Stimulated activated CD8-positive, alpha-beta memory T cell treated with anti-CD3 and anti-CD28 coated beads, Interleukin-15, amount 100 ng/mL, for 4 hours (primary cell): Measurements from ENCODE around the gene ZBTB46.
"Not testable (repeated sequence)": the region's sequence is repeated elsewhere in the genome, so short reads cannot be mapped to it uniquely, and the experiment has no call there.

Experiments
- DNase-seq, 2 donors: peaks; one replicate each; pipeline ENCODE4 v3.0.0-alpha.2; 2020; ENCODE audit warnings: low read depth in 2 of 2

ZBTB46 gene

GRCh38 chr20:63858393-63859165 is 27.5 kb upstream of the ZBTB46 start:
- no peak for DNase-seq

- no peak for DNase-seq
Measured at GRCh38 chr20:63857764-63858392, 26.8 kb upstream of the ZBTB46 start.

DNA sequence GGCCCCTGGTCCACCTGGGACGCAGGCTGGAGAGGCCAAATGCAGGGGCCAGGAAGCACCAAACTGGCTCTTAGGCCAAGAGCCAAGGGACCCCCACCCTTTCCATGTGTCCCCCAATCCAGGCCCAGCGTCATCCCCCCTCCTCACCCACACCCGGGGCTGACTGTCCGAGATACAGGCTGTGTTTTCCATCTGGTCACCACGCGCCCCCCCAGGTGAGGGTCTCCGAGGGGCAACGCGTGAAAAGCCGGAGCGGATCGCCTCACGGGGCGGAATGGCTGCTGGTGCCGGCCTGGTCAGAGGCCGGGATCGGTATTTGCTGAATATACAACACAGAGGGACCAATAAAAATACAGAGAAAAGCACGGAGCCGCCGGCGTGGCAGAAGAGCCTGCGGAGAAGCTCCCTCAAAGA is 25.0 kb upstream of the ZBTB46 start:
- no peak for DNase-seq

DNA sequence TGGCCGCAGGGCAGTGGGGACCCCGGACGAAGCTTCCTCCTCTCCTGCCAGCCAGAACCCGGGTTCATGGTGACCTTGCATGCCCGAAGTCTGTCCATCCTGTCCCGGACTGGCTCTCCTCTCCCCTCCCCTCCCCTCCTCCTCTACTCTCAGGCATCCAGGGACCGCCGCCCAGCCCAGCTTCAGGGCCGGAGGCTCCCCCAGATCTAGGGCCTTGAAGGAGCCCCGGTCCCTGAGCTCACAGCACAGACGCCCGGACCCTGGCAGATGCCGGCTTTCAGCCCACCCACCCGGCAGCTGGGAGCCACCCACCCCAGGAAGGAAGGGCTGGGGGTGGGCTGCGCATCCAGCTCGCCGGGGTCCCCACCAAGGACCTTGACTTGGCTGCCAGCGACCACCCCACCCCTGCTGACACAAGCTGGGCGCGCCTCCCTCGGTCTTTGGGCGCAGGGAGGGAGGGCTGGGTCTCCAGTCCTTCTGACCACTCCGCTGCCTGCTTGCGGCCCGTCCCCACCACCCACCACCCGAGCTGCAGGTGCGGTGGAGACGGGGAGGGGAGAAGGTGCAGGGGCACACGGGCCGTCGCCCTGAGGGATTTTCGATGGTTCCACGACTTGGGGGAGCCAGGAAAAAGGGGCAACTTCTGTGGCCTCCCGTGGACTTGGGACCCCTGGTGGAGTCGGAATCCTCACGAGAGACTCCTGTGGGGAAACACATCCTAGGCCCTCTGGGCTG is 24.5 kb upstream of the ZBTB46 start:
- no peak for DNase-seq

GRCh38 chr20:63854766-63855362 is 23.8 kb upstream of the ZBTB46 start:
- DNase-seq = no peak

GRCh38 chr20:63854069-63854765 is 23.2 kb upstream of the ZBTB46 start:
- no peak for DNase-seq

DNA sequence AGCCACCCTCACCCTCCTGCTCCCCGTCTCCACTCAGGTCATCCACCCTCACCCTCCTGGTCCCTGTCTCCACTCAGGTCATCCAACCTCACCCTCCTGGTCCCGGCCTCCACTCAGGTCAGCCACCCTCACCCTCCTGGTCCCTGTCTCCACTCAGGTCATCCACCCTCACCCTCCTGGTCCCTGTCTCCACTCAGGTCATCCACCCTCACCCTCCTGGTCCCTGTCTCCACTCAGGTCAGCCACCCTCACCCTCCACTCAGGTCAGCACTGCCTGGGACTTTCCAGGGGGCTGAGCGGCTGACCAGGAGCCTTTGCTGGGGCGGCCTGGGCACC is 22.6 kb upstream of the ZBTB46 start:
- not testable (repeated sequence) for DNase-seq

DNA sequence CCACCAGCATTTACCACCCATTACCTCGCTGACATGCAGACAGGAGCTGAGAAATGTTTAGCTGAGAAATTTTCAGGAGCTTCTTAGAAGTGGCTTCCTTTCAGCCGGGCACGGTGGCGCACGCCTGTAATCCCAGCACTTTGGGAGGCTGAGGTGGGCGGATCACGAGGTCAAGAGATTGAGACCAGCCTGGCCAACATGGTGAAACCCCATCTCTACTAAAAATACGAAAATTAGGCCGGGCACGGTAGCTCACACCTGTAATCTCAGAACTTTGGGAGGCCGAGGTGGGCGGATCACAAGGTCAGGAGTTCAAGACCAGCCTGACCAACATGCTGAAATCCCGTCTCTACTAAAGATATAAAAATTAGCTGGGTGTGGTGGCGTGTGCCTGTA is 20.5 kb upstream of the ZBTB46 start:
- DNase-seq = not testable (repeated sequence)

GRCh38 chr20:63850689-63851547 is 19.9 kb upstream of the ZBTB46 start:
- DNase-seq = no peak

DNA sequence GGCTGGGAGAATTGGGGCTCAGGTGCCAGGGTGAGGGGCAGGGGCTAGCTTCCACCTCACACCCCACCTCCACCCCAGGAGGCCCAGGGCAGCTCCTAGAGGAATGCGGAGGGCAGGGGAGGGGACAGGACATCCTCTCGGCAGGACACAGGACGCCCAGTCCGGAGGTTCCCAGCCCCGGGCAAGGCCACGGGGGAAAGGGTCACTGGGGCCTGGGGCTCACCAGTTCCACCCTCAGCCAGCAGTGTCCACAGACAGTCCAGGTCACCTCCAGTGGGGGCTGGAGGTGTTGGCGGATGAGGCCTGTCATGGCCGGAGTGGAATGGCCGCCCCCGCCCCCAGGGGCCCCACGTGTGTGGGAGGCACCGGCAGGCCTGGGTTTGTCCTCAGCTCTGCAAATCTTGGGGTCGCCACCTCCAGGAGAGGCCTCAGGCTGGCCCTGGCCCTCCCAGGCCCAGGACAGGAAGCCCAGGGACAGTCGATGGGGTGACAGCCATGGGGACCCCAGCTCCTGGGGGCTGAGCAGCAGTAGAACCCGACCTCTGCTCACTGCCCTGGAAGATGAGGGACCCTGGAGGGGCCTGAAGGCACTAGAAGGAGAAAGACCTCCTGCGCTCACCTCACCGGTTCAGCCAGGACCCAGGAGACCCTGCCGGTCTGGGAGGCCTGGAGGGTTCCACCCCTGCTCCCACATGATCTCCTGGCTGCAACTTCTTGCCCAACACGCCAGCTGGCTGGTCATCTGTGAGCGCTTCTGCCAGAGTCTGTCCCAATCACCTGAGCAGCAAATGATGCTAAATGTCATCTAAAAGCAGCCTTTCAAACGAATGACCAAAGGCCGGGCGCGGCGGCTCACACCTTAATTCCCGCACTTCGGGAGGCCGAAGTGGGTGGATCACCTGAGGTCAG is 17.2 kb upstream of the ZBTB46 start:
- DNase-seq = no peak

DNA sequence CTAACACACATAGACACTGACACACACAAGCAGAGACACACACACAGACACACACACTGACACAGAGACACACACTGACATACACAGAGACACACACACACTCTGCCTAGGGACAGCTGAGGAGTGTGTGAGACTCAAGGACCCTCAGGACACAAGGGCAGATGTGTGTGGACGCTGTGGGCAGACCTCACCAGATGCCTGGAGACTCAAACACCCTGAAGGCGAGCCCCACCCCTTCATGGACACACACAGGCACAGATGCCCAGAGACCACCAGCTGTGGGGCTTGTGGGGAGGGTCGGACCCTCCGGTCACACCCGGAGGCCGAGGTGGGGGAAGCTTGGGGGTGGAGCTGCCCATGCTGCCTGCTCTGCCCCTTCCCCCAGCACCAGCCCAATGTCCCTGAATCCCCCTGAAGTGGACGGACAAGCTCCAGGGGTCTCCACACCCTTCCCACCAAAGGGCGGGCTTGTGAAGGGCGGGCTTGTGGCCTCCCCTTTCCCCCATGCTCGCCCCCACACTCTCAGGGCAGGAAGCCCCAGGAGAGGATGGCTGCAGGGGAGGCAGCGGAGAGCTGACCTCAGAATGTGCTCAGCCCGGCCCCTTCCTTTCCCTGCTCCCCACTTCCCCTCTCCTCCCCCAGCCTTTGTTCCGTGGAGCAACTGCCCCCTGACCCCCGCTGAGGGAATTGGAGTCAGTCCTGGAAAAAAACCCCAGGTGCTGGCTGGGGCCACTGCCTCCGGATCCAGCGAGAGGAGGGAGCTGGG is 16.4 kb upstream of the ZBTB46 start:
- no peak for DNase-seq

GRCh38 chr20:63846888-63847236 is 15.8 kb upstream of the ZBTB46 start:
- no peak for DNase-seq

DNA sequence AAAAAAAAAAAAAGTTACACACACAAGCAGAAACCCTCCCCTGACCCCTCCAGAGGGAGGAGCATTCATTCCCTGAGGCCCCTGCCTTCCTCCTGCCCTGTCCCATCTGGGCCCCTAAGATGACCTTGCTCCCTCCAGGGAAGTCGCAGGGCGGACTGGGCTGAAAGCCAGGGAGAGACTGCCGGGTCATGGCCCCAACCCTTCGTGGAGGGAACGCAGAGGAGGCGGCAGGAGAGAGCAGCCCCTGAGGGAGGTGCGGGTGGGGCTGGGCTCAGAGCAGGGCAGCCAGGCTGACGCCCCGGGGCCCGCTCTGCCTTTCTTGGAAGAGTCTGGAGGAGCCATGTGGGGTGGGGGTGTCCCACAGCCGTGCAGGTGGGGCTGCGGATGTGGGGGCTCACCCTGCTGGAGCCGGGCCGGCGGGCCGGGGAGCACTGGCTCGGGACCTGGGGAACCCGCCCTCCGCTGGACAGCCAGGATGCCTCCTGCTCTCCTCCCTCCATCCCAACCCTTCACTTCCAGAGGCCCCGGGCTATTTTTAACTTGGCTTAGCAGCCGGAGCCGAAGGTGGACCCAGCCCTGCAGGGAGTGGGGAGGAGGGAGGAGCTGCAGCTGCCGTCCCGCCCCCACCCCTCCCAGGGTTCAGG is 15.2 kb upstream of the ZBTB46 start:
- no peak for DNase-seq

DNA sequence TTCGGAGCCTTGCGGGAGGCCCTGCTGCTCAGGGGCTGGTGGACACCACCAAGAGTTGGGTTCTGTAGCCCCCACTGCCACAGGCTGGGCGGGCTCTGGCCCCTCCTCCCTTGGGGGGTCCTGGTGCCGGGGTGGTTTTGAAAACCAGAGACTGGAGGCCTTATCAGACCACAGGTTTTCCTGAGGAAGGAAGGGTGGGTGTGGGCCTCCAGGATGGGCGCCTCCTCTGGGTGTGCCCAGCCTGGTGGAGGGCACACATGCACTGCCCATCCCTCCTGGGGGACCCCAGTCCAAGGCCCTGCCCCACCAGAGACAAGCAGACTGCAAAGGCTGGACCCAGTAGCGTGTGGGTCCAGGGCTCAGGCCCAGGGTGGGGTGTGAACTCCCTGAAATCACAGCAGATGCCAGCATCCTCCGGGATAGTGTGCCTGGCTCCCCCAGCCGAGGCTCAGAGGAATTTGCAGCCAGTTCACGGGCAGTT is 13.5 kb upstream of the ZBTB46 start:
- DNase-seq = no peak

GRCh38 chr20:63843778-63844177 is 12.7 kb upstream of the ZBTB46 start:
- DNase-seq = no peak

DNA sequence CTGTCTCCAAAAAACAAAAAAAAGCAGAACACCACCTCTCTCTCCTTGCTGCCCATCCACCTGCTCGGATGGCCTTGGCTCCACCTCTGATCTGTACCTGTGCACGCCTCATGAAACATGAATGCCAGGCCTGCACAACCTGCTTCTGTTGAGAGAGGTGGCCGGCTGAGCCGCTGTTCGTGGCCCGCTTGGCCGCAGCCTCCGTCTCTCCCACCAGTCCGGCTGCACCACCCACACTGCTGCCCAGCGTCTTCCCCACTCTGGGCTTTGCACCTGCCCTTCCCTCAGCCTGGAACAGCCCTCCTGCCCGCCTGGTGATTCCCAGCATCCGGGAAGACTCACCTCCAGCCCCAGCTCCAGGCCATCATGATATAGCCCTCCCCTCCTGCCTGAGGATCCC is 12.2 kb upstream of the ZBTB46 start:
- DNase-seq = no peak

DNA sequence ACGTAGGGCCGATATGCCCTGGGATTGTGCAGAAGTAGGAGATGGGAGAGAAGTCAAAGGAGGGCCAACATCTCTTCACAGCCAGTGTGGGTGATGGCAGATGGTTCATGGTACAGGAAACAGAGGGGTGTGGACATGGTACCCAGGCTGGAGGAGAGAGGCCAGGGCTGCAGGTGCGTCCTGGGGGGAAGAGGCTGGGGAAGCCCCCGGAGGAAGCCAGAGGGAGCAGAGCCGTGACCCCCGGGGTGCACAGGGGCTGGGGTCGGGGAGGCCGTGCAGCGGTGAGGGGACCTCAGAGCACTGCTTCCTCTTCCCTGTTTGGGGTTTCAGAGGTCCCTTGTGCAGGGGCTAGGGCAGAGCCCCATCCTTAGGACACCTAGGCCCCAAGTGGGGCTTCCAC is 11.2 kb upstream of the ZBTB46 start:
- no peak for DNase-seq

- no peak for DNase-seq
Measured at GRCh38 chr20:63840405-63840828, 9.4 kb upstream of the ZBTB46 start.

DNA sequence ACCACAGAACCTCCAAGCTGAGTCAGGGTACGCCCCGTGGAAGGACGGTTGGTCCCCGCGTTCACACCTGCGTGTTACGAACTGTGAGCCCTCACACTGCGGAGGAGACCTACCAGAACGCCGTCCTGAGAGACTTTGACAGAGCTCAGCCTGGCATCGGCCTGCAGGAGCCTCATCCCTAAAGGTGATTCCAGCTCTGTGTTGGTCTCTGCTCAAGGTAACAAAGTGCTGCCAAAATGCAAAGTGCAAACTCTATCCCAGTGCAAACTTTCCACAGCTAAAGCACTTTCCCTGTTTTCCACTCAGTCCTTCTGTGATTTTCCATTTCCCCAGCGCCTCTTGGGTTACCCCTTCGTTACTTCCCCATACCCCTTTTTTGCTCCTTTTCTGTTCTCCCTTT is 8.6 kb upstream of the ZBTB46 start:
- DNase-seq = no peak
